ENCODE measurements around the gene IFIT1B. TPM values are rescaled to one million over a fixed set of nuclear protein-coding genes. Genes with fewer than 3 reads are reported as not detected.
A peak's percentile ranks its signal among the peaks of the same experiment; 100 is the strongest.

IFIT1B gene
- total and polyA plus RNA-seq, 9 of the 15 experiments (the other 6 are each of a cell fraction or from before 2014, with no cell fraction given): not detected

DNA sequence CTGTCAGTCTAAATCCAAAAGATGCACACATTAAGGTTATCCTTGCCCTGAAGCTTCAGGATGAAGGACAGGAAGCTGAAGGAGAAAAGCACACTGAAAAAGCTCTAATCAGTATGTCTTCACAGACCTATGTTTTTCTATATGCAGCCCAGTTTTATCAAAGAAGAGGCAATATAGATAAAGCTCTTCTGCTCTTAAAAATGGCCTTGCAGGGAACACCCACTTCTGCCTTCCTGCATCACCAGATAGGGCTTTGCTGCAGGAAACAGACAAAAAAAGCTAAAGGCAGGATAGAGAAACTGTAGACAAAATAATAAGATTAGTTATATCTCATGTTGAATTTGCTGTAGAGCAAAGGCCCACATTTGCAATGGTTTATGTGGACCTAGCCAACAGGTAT lies 14.9 kb upstream of the IFIT1B start:
- in situ Hi-C loops (cut with MboI): no loop called here
- no peak for TF ChIP-seq STAT5B (CRISPR knock-in tag; IDR thresholded peaks at IDR 0.05)
- peak; percentile 71; the same call in 1 of the 2 replicates for TF ChIP-seq MECOM (CRISPR knock-in tag; IDR thresholded peaks at IDR 0.05)
- TF ChIP-seq ZBTB11 (CRISPR knock-in tag; IDR thresholded peaks at IDR 0.05): no peak
- TF ChIP-seq RBM25 (IDR thresholded peaks at IDR 0.05; ENCODE audit: low read depth, low read length, severe bottlenecking): no peak
- TF ChIP-seq POLR2G (IDR thresholded peaks at IDR 0.05; ENCODE audit: low read depth, low read length): no peak
- peak; percentile 48; the same call in 1 of the 2 replicates for TF ChIP-seq GATA2 (CRISPR knock-in tag; IDR thresholded peaks at IDR 0.05)
- no peak for TF ChIP-seq BCL6 (CRISPR knock-in tag; IDR thresholded peaks at IDR 0.05)
- no peak for TF ChIP-seq ARID2 (IDR thresholded peaks at IDR 0.05)
- no peak for TF ChIP-seq TGIF2 (CRISPR knock-in tag; IDR thresholded peaks at IDR 0.05)
- TF ChIP-seq TCFL5 (CRISPR knock-in tag; conservative IDR thresholded peaks at IDR 0.05): no peak
- TF ChIP-seq, protein P1, sequence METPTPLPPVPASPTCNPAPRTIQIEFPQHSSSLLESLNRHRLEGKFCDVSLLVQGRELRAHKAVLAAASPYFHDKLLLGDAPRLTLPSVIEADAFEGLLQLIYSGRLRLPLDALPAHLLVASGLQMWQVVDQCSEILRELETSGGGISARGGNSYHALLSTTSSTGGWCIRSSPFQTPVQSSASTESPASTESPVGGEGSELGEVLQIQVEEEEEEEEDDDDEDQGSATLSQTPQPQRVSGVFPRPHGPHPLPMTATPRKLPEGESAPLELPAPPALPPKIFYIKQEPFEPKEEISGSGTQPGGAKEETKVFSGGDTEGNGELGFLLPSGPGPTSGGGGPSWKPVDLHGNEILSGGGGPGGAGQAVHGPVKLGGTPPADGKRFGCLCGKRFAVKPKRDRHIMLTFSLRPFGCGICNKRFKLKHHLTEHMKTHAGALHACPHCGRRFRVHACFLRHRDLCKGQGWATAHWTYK (CRISPR knock-in tag; IDR thresholded peaks at IDR 0.05): no peak
- no peak for TF ChIP-seq MCM7 (IDR thresholded peaks at IDR 0.05)
- TF ChIP-seq NR0B1 (IDR thresholded peaks at IDR 0.05; ENCODE audit: partially characterized antibody): no peak
- no peak for TF ChIP-seq MXI1 (IDR thresholded peaks at IDR 0.05; ENCODE audit: low read depth, low read length)
- TF ChIP-seq TAL1 (IDR thresholded peaks at IDR 0.05): peak; percentile 71
- TF ChIP-seq NFIC (IDR thresholded peaks at IDR 0.05): no peak; the same call in 1 of the 2 replicates
- no peak for TF ChIP-seq PHF21A (IDR thresholded peaks at IDR 0.05; ENCODE audit: borderline replicate concordance, low read depth)
- no peak for TF ChIP-seq RFX1 (IDR thresholded peaks at IDR 0.05)
- peak; percentile 83 for TF ChIP-seq TCF3 (CRISPR knock-in tag; IDR thresholded peaks at IDR 0.05)

More for the DNA sequence above, 14.9 kb upstream of the IFIT1B start:
- no peaks in the 10 kb centered on the region for H3K36me3 ChIP-seq (ENCODE audit: control insufficient read depth, insufficient read depth, low read length)
- peak overlapping the region; percentile 21; the same call in 1 of the 3 replicates for H3K27ac ChIP-seq (ENCODE audit: extremely low read depth, low read depth, low read length)
- peak; percentile 75 for FAIRE-seq
- H3K27me3 ChIP-seq (ENCODE audit: control insufficient read depth in 2 of 2, insufficient read depth in 2 of 2, low read length in 2 of 2): no peaks in the 10 kb centered on the region
- H3K9ac ChIP-seq (ENCODE audit: insufficient read depth in 1 of 2, low read depth in 2 of 2, low read length in 2 of 2): no peak overlapping the region
- BruUV-seq (replicated peaks): no TSS peak
- ChIA-PET CTCF (ENCODE audit: low intra/inter-chr PET ratio) (no interaction called here), POLR2A (interaction anchor here (1.8 kb wide), 1 partner anchor 11 kb away, joined by 7 read pairs; no protein-coding TSS in a partner anchor)
- no peaks in the 10 kb centered on the region for H3K79me2 ChIP-seq (ENCODE audit: control insufficient read depth, insufficient read depth, low read length)
- H3K4me1 ChIP-seq (replicated peaks in 1 of 2; ENCODE audit: control insufficient read depth in 2 of 2, insufficient read depth in 2 of 2, low read length in 2 of 2): peaks cover 0 to 14% of the 10 kb centered on the region in 2 experiments; a peak in 3 of 5 replicates
- peak in 2 of 4 experiments; percentile 22 to 65 for DNase-seq (ENCODE audit: extremely low read depth in 1 of 4, low spot score in 3 of 4)
- peak; percentile 59 for ATAC-seq
- no peaks in the 10 kb centered on the region for H3K9me1 ChIP-seq (ENCODE audit: control insufficient read depth, insufficient read depth, low read length)
- H3K4me3 ChIP-seq: no peak overlapping the region
- H2AFZ ChIP-seq (ENCODE audit: low read depth, low read length): no peak overlapping the region
- no peaks in the 10 kb centered on the region for H3K9me3 ChIP-seq (replicated peaks; ENCODE audit: control insufficient read depth, insufficient read depth, low read depth, low read length)
- no peaks in the 10 kb centered on the region for H4K20me1 ChIP-seq (replicated peaks; ENCODE audit: control insufficient read depth, insufficient read depth, low read length)
- intact Hi-C loops (cut with micrococcal nuclease): no loop called here
- H3K4me2 ChIP-seq (ENCODE audit: insufficient read depth, low read length): no peak overlapping the region; the same call in 1 of the 2 replicates

Measured in K562 (cell line).